OCI-LY3 (cell line): ENCODE data around the gene RHBDF2.

Source experiments
- H2AFZ ChIP-seq: fragments of 200-600, 300-600 bp; shearing (Covaris generic); 2 replicates; pipeline ENCODE4 v1.6.0; 2014; ENCODE audit warnings: antibody characterized with exemption, low read depth, low read length
- H3K27ac ChIP-seq: fragments of 200-600, 300-600 bp; sonication (generic); 2 replicates; pipeline ENCODE4 v1.5.1; 2014; ENCODE audit warnings: mild to moderate bottlenecking, low read length, moderate library complexity, mixed read lengths
- H3K27me3 ChIP-seq: fragments of 200-600, 300-600 bp; sonication (generic); 2 replicates; pipeline ENCODE4 v1.6.1; 2014; ENCODE audit warnings: low read depth, low read length, mixed read lengths
- H3K36me3 ChIP-seq: fragments of 200-600, 300-600 bp; sonication (generic); replicated peaks from 2 replicates; pipeline ENCODE3; 2014; ENCODE audit warnings: low read depth, low read length, mixed read lengths
- H3K4me1 ChIP-seq: fragments of 300-600, 200-600 bp; sonication (generic); 2 replicates; pipeline ENCODE4 v1.6.1; 2014; ENCODE audit warnings: low read length, mixed read lengths
- H3K4me2 ChIP-seq: fragments of 200-600, 300-600 bp; sonication (generic); 2 replicates; pipeline ENCODE4 v1.6.1; 2014; ENCODE audit warnings: low read length, mixed read lengths
- H3K4me3 ChIP-seq: fragments of 300-600, 200-600 bp; sonication (generic); 2 replicates; pipeline ENCODE4 v1.5.1; 2014; ENCODE audit warnings: antibody characterized with exemption, mild to moderate bottlenecking, low read length, moderate library complexity
- H3K79me2 ChIP-seq: fragments of 300-600, 200-600 bp; shearing (Covaris generic); 2 replicates; pipeline ENCODE4 v1.6.1; 2014; ENCODE audit warnings: mild to moderate bottlenecking, low read length, mixed read lengths
- H3K9ac ChIP-seq: fragments of 300-600, 200-600 bp; shearing (Covaris generic); 2 replicates; pipeline ENCODE4 v1.6.0; 2014; ENCODE audit warnings: mild to moderate bottlenecking, low read length, moderate library complexity
- H3K9me3 ChIP-seq: fragments of 200-600, 300-600 bp; shearing (Covaris generic); 2 replicates; pipeline ENCODE4 v1.6.1; 2014; ENCODE audit warnings: low read length, mixed read lengths; ENCODE audit not compliant: insufficient read depth
- H4K20me1 ChIP-seq: fragments of 200-600, 300-600 bp; sonication (generic); 2 replicates; pipeline ENCODE4 v1.6.1; 2016; ENCODE audit warnings: low read length, mixed read lengths; ENCODE audit not compliant: insufficient read depth
- EZH2phosphoT487 ChIP-seq: fragments of 200-600 bp; shearing (Covaris generic); IDR thresholded peaks from 2 replicates; pipeline ENCODE4 v1.6.1; 2018; ENCODE audit warnings: antibody characterized with exemption, mixed run types, low read depth
- TF ChIP-seq, protein P1 (sequence below): fragments of 200-600, 300-600 bp; sonication (generic); IDR thresholded peaks from 2 replicates; pipeline ENCODE4 v1.5.1; 2014; ENCODE audit warnings: antibody characterized with exemption, low read length, low read depth

Gene RHBDF2

DNA sequence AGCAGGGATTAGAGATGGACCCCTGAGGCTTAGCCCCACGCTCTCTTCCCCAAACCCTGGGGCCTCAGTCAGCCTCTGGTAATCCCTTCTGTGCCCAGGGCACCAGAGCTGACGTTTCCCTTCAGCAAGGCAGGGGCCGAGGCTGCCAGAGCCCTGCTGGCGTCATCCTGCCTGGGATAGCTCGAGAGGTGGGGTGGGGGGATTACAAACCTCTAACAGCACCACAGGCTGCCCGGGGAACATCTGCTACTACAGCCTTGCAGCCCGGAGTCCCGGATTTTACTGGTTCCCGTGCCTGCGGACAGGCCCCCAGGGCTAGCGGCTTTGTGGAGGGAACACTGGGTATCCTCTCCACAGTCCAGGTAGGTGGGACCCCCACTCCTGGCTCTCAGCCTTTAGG, 33.9 kb downstream of the RHBDF2 start, which contains the start of gene AANAT:
Gene AANAT, plus strand, starts transcription at position 238 of the 400 bp plus-strand sequence. CDS start 1,144 bp downstream, outside the sequence.
- Histone ChIP-seq H3K4me1 (peaks cover 11% of the 10 kb centered on the region), H4K20me1 (no peaks in the 10 kb centered on the region), H3K79me2 (no peaks in the 10 kb centered on the region), H3K27me3 (no peaks in the 10 kb centered on the region), H3K27ac (no peak within 1 kb of the TSS), H3K9ac (no peak within 1 kb of the TSS), H3K36me3 (no peaks in the 10 kb centered on the region), H3K4me2 (no peak within 1 kb of the TSS), H3K4me3 (no peak within 1 kb of the TSS), H2AFZ (no peak within 1 kb of the TSS), H3K9me3 (no peaks in the 10 kb centered on the region)
- no peak for TF ChIP-seq EZH2phosphoT487
- TF ChIP-seq, protein P1, sequence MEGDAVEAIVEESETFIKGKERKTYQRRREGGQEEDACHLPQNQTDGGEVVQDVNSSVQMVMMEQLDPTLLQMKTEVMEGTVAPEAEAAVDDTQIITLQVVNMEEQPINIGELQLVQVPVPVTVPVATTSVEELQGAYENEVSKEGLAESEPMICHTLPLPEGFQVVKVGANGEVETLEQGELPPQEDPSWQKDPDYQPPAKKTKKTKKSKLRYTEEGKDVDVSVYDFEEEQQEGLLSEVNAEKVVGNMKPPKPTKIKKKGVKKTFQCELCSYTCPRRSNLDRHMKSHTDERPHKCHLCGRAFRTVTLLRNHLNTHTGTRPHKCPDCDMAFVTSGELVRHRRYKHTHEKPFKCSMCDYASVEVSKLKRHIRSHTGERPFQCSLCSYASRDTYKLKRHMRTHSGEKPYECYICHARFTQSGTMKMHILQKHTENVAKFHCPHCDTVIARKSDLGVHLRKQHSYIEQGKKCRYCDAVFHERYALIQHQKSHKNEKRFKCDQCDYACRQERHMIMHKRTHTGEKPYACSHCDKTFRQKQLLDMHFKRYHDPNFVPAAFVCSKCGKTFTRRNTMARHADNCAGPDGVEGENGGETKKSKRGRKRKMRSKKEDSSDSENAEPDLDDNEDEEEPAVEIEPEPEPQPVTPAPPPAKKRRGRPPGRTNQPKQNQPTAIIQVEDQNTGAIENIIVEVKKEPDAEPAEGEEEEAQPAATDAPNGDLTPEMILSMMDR, result no peak

- no peaks in the 10 kb centered on the region for H3K79me2 ChIP-seq
- no peak overlapping the region for H3K4me2 ChIP-seq
- H3K9me3 ChIP-seq, result no peaks in the 10 kb centered on the region
- no peaks in the 10 kb centered on the region for H3K36me3 ChIP-seq
- peaks cover 11% of the 10 kb centered on the region for H3K4me1 ChIP-seq
- no peak overlapping the region for H3K4me3 ChIP-seq
- H2AFZ ChIP-seq, result no peak overlapping the region
- TF ChIP-seq, protein P1, result no peak
- no peak for TF ChIP-seq EZH2phosphoT487
- no peaks in the 10 kb centered on the region for H4K20me1 ChIP-seq
- no peak overlapping the region for H3K9ac ChIP-seq
- H3K27me3 ChIP-seq, result no peaks in the 10 kb centered on the region
- no peak overlapping the region for H3K27ac ChIP-seq
Observed at GRCh38 chr17:76466775-76467130, 34.5 kb downstream of the RHBDF2 start.

- Histone ChIP-seq H3K4me3 (no peak overlapping the region), H2AFZ (no peak overlapping the region), H3K4me1 (peaks cover 21% of the 10 kb centered on the region), H3K36me3 (no peaks in the 10 kb centered on the region), H3K9me3 (no peaks in the 10 kb centered on the region), H3K79me2 (no peaks in the 10 kb centered on the region), H4K20me1 (no peaks in the 10 kb centered on the region), H3K4me2 (no peak overlapping the region), H3K27me3 (no peaks in the 10 kb centered on the region), H3K27ac (no peak overlapping the region), H3K9ac (no peak overlapping the region)
- TF ChIP-seq, protein P1, result no peak
- no peak for TF ChIP-seq EZH2phosphoT487
Observed at GRCh38 chr17:76462556-76463290, 38.5 kb downstream of the RHBDF2 start.

GRCh38 chr17:76461765-76462555, 39.3 kb downstream of the RHBDF2 start:
- Histone ChIP-seq H3K4me3 (no peak overlapping the region), H3K9me3 (no peaks in the 10 kb centered on the region), H3K4me1 (peaks cover 21% of the 10 kb centered on the region), H3K9ac (no peak overlapping the region), H3K36me3 (no peaks in the 10 kb centered on the region), H2AFZ (no peak overlapping the region), H3K27ac (no peak overlapping the region), H3K4me2 (no peak overlapping the region), H3K79me2 (no peaks in the 10 kb centered on the region), H3K27me3 (no peaks in the 10 kb centered on the region), H4K20me1 (no peaks in the 10 kb centered on the region)
- TF ChIP-seq, protein P1, result no peak
- no peak for TF ChIP-seq EZH2phosphoT487
